Spleen (tissue), 11 donors: Measurements from ENCODE around the gene MTMR3. TPM values are rescaled to one million over a fixed set of nuclear protein-coding genes. Genes with fewer than 3 reads are reported as not detected.

Source experiments
- DNase-seq: peaks from one replicate; pipeline ENCODE4 v3.0.0-alpha.2; 2020
- H3K27ac ChIP-seq, 8 donors: fragments of 200-600 bp; sonication (generic) in 7 of 8; 1 replicate in 4 of 8; 2 replicates in 4 of 8; pipeline versions ENCODE4 v1.5.0 to v1.8.0; 2016 to 2021; ENCODE audit warnings: inconsistent platforms in 4 of 8, mild to moderate bottlenecking in 4 of 8, moderate library complexity in 1 of 8
- H3K27me3 ChIP-seq, 7 donors: fragments of 200-600 bp; sonication (generic) in 6 of 7; replicated peaks in 1 of 7; 1 replicate in 4 of 7; 2 replicates in 3 of 7; pipeline versions ENCODE4 v1.5.0 to v1.8.0; 2016 to 2021; ENCODE audit warnings: inconsistent platforms in 3 of 7, mild to moderate bottlenecking in 1 of 7
- H3K36me3 ChIP-seq, 6 donors: fragments of 200-600 bp; sonication (generic) in 5 of 6; 1 replicate in 4 of 6; 2 replicates in 2 of 6; pipeline versions ENCODE4 v1.5.0 to v1.8.0; 2016 to 2021; ENCODE audit warnings: inconsistent platforms in 2 of 6
- H3K4me1 ChIP-seq, 6 donors: fragments of 200-600 bp; sonication (generic) in 5 of 6; 1 replicate in 3 of 6; 2 replicates in 3 of 6; pipeline versions ENCODE4 v1.5.0 to v1.8.0; 2016 to 2021; ENCODE audit warnings: inconsistent platforms in 3 of 6
- H3K4me3 ChIP-seq, 8 donors: fragments of 200-600 bp; sonication (generic) in 7 of 8; 1 replicate in 4 of 8; 2 replicates in 4 of 8; pipeline versions ENCODE4 v1.5.0 to v1.8.0; 2016 to 2021; ENCODE audit warnings: inconsistent platforms in 4 of 8, mild to moderate bottlenecking in 4 of 8, moderate library complexity in 2 of 8
- H3K9me3 ChIP-seq, 8 donors: fragments of 200-600 bp; sonication (generic) in 7 of 8; 1 replicate in 4 of 8; 2 replicates in 4 of 8; pipeline versions ENCODE4 v1.5.0 to v1.8.0; 2016 to 2021; ENCODE audit warnings: inconsistent platforms in 4 of 8
- POLR2A ChIP-seq, 3 donors: fragments of 450-650 bp; IDR thresholded peaks; one replicate each; pipeline ENCODE4 v1.5.1; 2017; ENCODE audit warnings: antibody characterized with exemption in 3 of 3, mild to moderate bottlenecking in 1 of 3
- POLR2AphosphoS5 ChIP-seq, 3 donors: sonication (generic); formaldehyde crosslinking; IDR thresholded peaks; one replicate each; pipeline ENCODE4 v1.5.1; 2017; ENCODE audit warnings: antibody characterized with exemption in 3 of 3
- WGBS, 5 donors: extraction: QIAGEN DNeasy Blood & Tissue Kit in 3 of 5; methylation state at CpG; one replicate each; pipeline versions ENCODE4 v1.1.5 to v1.1.7; 2013 to 2018; 5-methylcytosine and 5-hydroxymethylcytosine counted together
- intact Hi-C: fragments of 100-400 bp; cut with DNase I; formaldehyde crosslinking; loops from one replicate; pipeline ENCODE4 v1.15.0; 2023; ENCODE audit warnings: low total_unique reads
- polyA plus RNA-seq, 3 donors: library from polyadenylated mRNA; stranded (reverse); fragments of 200-250 nt; gene quantifications; one replicate each; pipeline ENCODE4 v1.2.1, GENCODE V29; 2013
- total RNA-seq, 7 donors: library from RNA; depleted of rRNA in 3 of 7; stranded (reverse); fragments of >200 nt in 3 of 7; fragmentation: NEBNext Ultra II Directional in 4 of 7; extraction: Animal tissue kit (Norgen Biotek cat#: 25700) in 4 of 7; gene quantifications; one replicate each; pipeline versions ENCODE4 v1.1.0 to v1.2.1, GENCODE V29; 2016 to 2021
- TF ChIP-seq, protein P1 (sequence below), 11 experiments: fragments of 200-600 bp in 7 of 11; fragments of 450-650 bp in 4 of 11; sonication (generic) in 4 of 11; IDR thresholded peaks in 8 of 11; conservative IDR thresholded peaks in 3 of 11; 1 replicate in 7 of 11; 2 replicates in 4 of 11; pipeline versions ENCODE4 v1.4.0 to v1.8.0; 2016 to 2021; ENCODE audit warnings: antibody characterized with exemption in 11 of 11, inconsistent platforms in 4 of 11, mild to moderate bottlenecking in 1 of 11
- donor health status: healthy with polysubstance abuse.
- donor health status: DM: no; HTN: no; CAD: no; lungs with moderate emphysema.
- donor health status: DM: no; HTN: no; CAD: no.
- donor health status: Bipolar disorder and iron deficiency.
- donor health status: healthy.
- donor health status: DM: no; HTN: no; CAD: no.
- donor health status: DM: yes; HTN: yes; CAD: no.

The MTMR3 gene
- total and polyA plus RNA-seq, 10 donors, result 5.3 to 137 (median 76.2) TPM

DNA sequence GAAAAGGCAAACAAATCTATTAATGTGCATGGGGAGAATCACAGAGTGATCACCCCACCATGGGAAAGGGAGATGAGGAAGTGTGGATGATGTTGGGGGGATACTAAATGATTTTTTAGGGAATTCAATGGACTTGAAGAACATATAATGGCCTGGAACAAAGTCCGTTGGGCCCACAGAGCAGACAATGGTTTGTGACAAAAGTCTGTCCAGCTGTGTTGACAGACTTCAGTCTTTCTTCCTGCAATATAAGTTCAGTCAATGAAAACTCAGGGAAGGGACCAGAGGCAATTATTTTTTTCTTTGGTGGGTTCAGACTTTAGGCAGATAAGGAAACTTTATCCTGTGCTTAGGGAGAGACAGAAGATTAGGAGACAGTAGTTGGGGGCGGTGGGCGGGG is 179.3 kb downstream of the MTMR3 start:
- H3K36me3 ChIP-seq, result no peaks in the 10 kb centered on the region
- peaks cover 0 to 62% (median 44%) of the 10 kb centered on the region in 8 donors for H3K9me3 ChIP-seq
- 64 to 89% (median 72%) methylated on average over 3 of the region's 3 CpGs for WGBS, 5 donors
- H3K27me3 ChIP-seq, result peaks cover 0 to 5% (median 0%) of the 10 kb centered on the region in 7 donors
- intact Hi-C loops, result no loop called here
- TF ChIP-seq, protein P1, sequence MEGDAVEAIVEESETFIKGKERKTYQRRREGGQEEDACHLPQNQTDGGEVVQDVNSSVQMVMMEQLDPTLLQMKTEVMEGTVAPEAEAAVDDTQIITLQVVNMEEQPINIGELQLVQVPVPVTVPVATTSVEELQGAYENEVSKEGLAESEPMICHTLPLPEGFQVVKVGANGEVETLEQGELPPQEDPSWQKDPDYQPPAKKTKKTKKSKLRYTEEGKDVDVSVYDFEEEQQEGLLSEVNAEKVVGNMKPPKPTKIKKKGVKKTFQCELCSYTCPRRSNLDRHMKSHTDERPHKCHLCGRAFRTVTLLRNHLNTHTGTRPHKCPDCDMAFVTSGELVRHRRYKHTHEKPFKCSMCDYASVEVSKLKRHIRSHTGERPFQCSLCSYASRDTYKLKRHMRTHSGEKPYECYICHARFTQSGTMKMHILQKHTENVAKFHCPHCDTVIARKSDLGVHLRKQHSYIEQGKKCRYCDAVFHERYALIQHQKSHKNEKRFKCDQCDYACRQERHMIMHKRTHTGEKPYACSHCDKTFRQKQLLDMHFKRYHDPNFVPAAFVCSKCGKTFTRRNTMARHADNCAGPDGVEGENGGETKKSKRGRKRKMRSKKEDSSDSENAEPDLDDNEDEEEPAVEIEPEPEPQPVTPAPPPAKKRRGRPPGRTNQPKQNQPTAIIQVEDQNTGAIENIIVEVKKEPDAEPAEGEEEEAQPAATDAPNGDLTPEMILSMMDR (IDR thresholded peaks at IDR 0.05 in 8 of 11, conservative IDR thresholded peaks at IDR 0.05 in 3 of 11), result no peak
- TF ChIP-seq POLR2A (IDR thresholded peaks at IDR 0.05), result no peak
- TF ChIP-seq POLR2AphosphoS5 (IDR thresholded peaks at IDR 0.05), result no peak
- H3K27ac ChIP-seq, result no peak overlapping the region
- no peak overlapping the region for H3K4me3 ChIP-seq
- H3K4me1 ChIP-seq, result no peaks in the 10 kb centered on the region
- no peak for DNase-seq

DNA sequence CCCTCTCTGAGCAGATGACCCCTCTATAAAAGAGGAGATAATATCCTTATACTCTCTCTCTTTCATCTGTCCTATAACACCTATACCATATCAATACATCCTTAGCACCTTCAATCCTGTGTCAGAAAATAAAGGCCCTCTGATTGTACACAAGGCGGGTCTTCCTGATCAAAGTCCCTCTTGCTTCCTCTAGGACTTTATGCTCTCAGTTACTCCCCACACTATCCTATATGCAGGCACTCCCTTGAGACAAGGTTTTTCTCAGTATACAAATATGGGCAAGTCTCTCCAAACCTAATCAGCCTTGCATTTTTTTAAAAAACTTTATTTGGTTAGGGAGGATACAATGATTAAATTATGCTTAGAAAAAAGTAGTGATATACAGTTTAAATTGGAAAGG is 180.0 kb downstream of the MTMR3 start:
- Histone ChIP-seq H3K27ac (no peak overlapping the region), H3K27me3 (peaks cover 0 to 5% (median 0%) of the 10 kb centered on the region in 7 donors), H3K9me3 (peaks cover 0 to 55% (median 37%) of the 10 kb centered on the region in 8 donors), H3K36me3 (no peaks in the 10 kb centered on the region), H3K4me3 (no peak overlapping the region), H3K4me1 (no peaks in the 10 kb centered on the region)
- intact Hi-C loops, result no loop called here
- DNase-seq, result no peak
- TF ChIP-seq, protein P1 (IDR thresholded peaks at IDR 0.05 in 8 of 11, conservative IDR thresholded peaks at IDR 0.05 in 3 of 11), result no peak
- TF ChIP-seq POLR2AphosphoS5 (IDR thresholded peaks at IDR 0.05) (no peak), POLR2A (IDR thresholded peaks at IDR 0.05) (no peak)
- 86 to 97% (median 89%) methylated on average over 1 of the region's 1 CpG for WGBS, 5 donors

DNA sequence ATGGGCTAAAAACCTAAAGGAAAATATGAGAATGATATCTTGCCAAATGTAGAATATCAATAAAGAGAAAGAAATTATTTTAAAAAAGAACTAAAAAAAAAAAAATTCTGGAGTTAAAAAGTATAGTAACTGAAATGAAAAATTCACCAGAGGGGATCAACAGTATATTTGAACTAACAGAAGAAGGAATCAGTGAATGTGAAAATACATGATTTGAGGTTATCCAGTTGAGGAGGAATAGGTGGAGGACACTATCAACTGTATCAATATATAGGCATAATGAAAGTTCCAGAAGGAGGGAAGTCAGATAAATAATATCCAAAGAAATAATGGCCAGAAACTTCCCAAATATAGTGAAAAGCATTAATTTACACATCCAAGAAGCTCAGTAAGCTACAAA is 181.2 kb downstream of the MTMR3 start:
- TF ChIP-seq POLR2A (IDR thresholded peaks at IDR 0.05) (no peak), POLR2AphosphoS5 (IDR thresholded peaks at IDR 0.05) (no peak)
- Histone ChIP-seq H3K9me3 (peaks cover 0 to 49% (median 33%) of the 10 kb centered on the region in 8 donors), H3K27ac (no peak overlapping the region), H3K36me3 (no peaks in the 10 kb centered on the region), H3K4me1 (no peaks in the 10 kb centered on the region), H3K4me3 (no peak overlapping the region), H3K27me3 (peaks cover 0 to 5% (median 0%) of the 10 kb centered on the region in 7 donors)
- no peak for DNase-seq
- intact Hi-C loops, result no loop called here

DNA sequence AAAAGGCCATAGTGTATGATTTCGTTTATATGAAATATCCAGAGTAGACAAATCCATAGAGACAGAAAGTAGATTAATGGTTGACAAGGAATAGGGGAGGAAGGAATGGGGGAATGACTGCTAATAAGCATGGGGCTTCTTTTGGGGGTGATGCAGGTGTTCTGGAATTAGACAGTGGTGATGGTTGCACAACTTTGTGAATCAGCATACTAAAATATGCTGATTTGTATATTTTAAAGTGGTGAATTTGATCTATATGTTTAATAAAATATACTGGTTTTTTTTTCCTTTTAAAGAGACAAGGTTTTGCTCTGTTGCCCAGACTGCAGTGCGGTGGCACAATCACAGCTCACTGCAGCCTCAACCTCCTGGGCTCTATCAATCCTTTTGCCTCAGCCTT is 190.8 kb downstream of the MTMR3 start:
- Histone ChIP-seq H3K4me1 (no peaks in the 10 kb centered on the region), H3K9me3 (no peaks in the 10 kb centered on the region), H3K36me3 (no peaks in the 10 kb centered on the region), H3K27ac (no peak overlapping the region), H3K27me3 (peaks cover 0 to 11% (median 0%) of the 10 kb centered on the region in 7 donors), H3K4me3 (no peak overlapping the region)
- intact Hi-C loops, result no loop called here
- WGBS, 5 donors, result 74 to 80% (median 80%) methylated on average over 2 of the region's 2 CpGs
- DNase-seq, result no peak
- TF ChIP-seq POLR2AphosphoS5 (IDR thresholded peaks at IDR 0.05) (no peak), POLR2A (IDR thresholded peaks at IDR 0.05) (no peak)
- TF ChIP-seq, protein P1 (IDR thresholded peaks at IDR 0.05 in 8 of 11, conservative IDR thresholded peaks at IDR 0.05 in 3 of 11), result no peak

DNA sequence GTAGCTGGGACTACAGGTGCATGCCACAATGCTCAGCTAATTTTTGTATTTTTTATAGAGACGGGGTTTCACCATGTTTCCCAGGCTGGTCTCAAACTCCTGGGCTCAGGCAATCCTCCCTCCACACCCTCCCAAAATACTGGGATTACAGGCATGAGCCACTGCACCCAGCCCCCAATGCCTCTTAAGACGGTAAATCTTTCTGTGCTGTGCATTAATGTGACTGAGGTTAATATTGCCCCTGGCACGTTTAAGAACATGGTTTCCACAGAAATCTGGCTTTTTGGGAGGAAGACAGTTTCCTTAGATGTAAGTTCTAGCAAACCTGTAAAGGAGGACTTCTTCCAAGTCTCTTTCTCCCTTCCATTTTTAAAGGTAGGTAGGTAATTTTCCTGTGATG is 191.2 kb downstream of the MTMR3 start:
- no peak for DNase-seq
- Histone ChIP-seq H3K27ac (no peak overlapping the region), H3K9me3 (no peaks in the 10 kb centered on the region), H3K27me3 (peaks cover 0 to 13% (median 0%) of the 10 kb centered on the region in 7 donors), H3K36me3 (no peaks in the 10 kb centered on the region), H3K4me3 (no peak overlapping the region), H3K4me1 (no peaks in the 10 kb centered on the region)
- 67 to 80% (median 73%) methylated on average over 3 of the region's 3 CpGs for WGBS, 5 donors
- intact Hi-C loops, result no loop called here
- no peak for TF ChIP-seq POLR2A (IDR thresholded peaks at IDR 0.05)
- TF ChIP-seq, protein P1 (IDR thresholded peaks at IDR 0.05 in 8 of 11, conservative IDR thresholded peaks at IDR 0.05 in 3 of 11), result no peak
- no peak for TF ChIP-seq POLR2AphosphoS5 (IDR thresholded peaks at IDR 0.05)
